Measurements from ENCODE around the gene TENM4. TPM values are rescaled to one million over a fixed set of nuclear protein-coding genes. Genes with fewer than 3 reads are reported as not detected.

Gene TENM4
- total RNA-seq, 1 donor from 2014 or later: 50.7 TPM

GRCh38 chr11:79090191-79090705 lies 350.6 kb downstream of the TENM4 start:
- peaks cover 12% of the 10 kb centered on the region for H3K4me1 Mint-ChIP-seq (ENCODE audit: low read depth, unreplicated experiment)
- no peak overlapping the region for H3K4me3 Mint-ChIP-seq (ENCODE audit: unreplicated experiment)
- no peak overlapping the region for H3K27ac Mint-ChIP-seq (ENCODE audit: unreplicated experiment)
- peaks cover 2% of the 10 kb centered on the region for H3K27me3 Mint-ChIP-seq (ENCODE audit: unreplicated experiment)
- H3K36me3 Mint-ChIP-seq (ENCODE audit: unreplicated experiment): no peaks in the 10 kb centered on the region
- no peak for DNase-seq
- peaks cover 6% of the 10 kb centered on the region for H3K9me3 Mint-ChIP-seq (ENCODE audit: unreplicated experiment)
- TF ChIP-seq, protein P1, sequence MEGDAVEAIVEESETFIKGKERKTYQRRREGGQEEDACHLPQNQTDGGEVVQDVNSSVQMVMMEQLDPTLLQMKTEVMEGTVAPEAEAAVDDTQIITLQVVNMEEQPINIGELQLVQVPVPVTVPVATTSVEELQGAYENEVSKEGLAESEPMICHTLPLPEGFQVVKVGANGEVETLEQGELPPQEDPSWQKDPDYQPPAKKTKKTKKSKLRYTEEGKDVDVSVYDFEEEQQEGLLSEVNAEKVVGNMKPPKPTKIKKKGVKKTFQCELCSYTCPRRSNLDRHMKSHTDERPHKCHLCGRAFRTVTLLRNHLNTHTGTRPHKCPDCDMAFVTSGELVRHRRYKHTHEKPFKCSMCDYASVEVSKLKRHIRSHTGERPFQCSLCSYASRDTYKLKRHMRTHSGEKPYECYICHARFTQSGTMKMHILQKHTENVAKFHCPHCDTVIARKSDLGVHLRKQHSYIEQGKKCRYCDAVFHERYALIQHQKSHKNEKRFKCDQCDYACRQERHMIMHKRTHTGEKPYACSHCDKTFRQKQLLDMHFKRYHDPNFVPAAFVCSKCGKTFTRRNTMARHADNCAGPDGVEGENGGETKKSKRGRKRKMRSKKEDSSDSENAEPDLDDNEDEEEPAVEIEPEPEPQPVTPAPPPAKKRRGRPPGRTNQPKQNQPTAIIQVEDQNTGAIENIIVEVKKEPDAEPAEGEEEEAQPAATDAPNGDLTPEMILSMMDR (IDR thresholded peaks at IDR 0.05; ENCODE audit: partially characterized antibody, unreplicated experiment): no peak

GRCh38 chr11:79089601-79090000 lies 351.2 kb downstream of the TENM4 start:
- no peak for DNase-seq
- TF ChIP-seq, protein P1 (IDR thresholded peaks at IDR 0.05; ENCODE audit: partially characterized antibody, unreplicated experiment): no peak
- peaks cover 6% of the 10 kb centered on the region for H3K9me3 Mint-ChIP-seq (ENCODE audit: unreplicated experiment)
- H3K36me3 Mint-ChIP-seq (ENCODE audit: unreplicated experiment): no peaks in the 10 kb centered on the region
- no peak overlapping the region for H3K4me3 Mint-ChIP-seq (ENCODE audit: unreplicated experiment)
- peaks cover 2% of the 10 kb centered on the region for H3K27me3 Mint-ChIP-seq (ENCODE audit: unreplicated experiment)
- peaks cover 12% of the 10 kb centered on the region for H3K4me1 Mint-ChIP-seq (ENCODE audit: low read depth, unreplicated experiment)
- H3K27ac Mint-ChIP-seq (ENCODE audit: unreplicated experiment): no peak overlapping the region

DNA sequence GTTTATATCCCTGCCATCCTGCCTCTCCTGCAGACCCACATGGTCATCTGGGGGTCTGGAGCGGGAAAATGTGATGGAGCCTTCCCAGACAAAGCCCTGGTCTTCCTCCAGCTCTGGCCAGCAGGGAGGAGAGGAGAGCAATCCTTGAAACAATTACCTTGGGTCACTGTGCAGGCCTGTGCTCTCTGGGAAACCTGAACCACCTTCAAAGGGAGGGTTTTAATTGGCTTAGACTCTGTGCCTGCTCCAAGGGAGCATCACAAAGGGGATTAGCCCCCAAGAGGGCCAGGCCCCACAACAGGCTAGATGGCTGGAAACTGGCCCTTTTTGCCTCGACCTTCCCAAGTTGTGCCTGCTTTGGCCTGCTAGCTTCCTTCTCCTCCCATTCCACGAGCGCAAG lies 351.9 kb downstream of the TENM4 start:
- TF ChIP-seq, protein P1 (IDR thresholded peaks at IDR 0.05; ENCODE audit: partially characterized antibody, unreplicated experiment): no peak
- H3K9me3 Mint-ChIP-seq (ENCODE audit: unreplicated experiment): peaks cover 6% of the 10 kb centered on the region
- H3K4me1 Mint-ChIP-seq (ENCODE audit: low read depth, unreplicated experiment): peaks cover 12% of the 10 kb centered on the region
- peaks cover 2% of the 10 kb centered on the region for H3K27me3 Mint-ChIP-seq (ENCODE audit: unreplicated experiment)
- H3K4me3 Mint-ChIP-seq (ENCODE audit: unreplicated experiment): no peak overlapping the region
- H3K36me3 Mint-ChIP-seq (ENCODE audit: unreplicated experiment): no peaks in the 10 kb centered on the region
- no peak overlapping the region for H3K27ac Mint-ChIP-seq (ENCODE audit: unreplicated experiment)
- no peak for DNase-seq

DNA sequence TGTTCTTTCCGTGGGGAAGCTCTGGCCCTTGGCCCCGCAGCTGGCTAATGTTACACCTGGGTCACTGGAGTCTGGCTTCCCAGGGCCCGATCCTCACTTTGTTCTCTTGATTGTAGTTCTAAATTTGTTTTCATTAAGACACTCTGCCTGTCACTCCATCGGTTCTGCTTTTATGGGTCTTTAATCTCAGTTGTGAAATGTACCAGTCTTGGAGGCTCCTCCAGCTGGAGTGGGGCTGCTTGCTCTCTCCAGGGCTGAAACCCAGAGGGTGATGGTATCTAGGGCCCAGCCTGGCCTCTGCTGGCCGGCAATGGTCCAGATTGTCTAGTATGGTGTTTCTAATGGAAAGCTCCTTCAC lies 352.9 kb downstream of the TENM4 start:
- Mint-ChIP-seq H3K27me3 (ENCODE audit: unreplicated experiment) (peaks cover 5% of the 10 kb centered on the region), H3K4me3 (ENCODE audit: unreplicated experiment) (no peak overlapping the region), H3K4me1 (ENCODE audit: low read depth, unreplicated experiment) (peaks cover 17% of the 10 kb centered on the region), H3K9me3 (ENCODE audit: unreplicated experiment) (peaks cover 5% of the 10 kb centered on the region), H3K27ac (ENCODE audit: unreplicated experiment) (no peak overlapping the region), H3K36me3 (ENCODE audit: unreplicated experiment) (no peaks in the 10 kb centered on the region)
- TF ChIP-seq, protein P1 (IDR thresholded peaks at IDR 0.05; ENCODE audit: partially characterized antibody, unreplicated experiment): no peak
- no peak for DNase-seq

GRCh38 chr11:79087238-79087960 lies 353.4 kb downstream of the TENM4 start:
- Mint-ChIP-seq H3K4me3 (ENCODE audit: unreplicated experiment) (no peak overlapping the region), H3K4me1 (ENCODE audit: low read depth, unreplicated experiment) (peaks cover 21% of the 10 kb centered on the region), H3K9me3 (ENCODE audit: unreplicated experiment) (peaks cover 6% of the 10 kb centered on the region), H3K36me3 (ENCODE audit: unreplicated experiment) (peaks cover 2% of the 10 kb centered on the region), H3K27me3 (ENCODE audit: unreplicated experiment) (peaks cover 5% of the 10 kb centered on the region), H3K27ac (ENCODE audit: unreplicated experiment) (no peak overlapping the region)
- TF ChIP-seq, protein P1 (IDR thresholded peaks at IDR 0.05; ENCODE audit: partially characterized antibody, unreplicated experiment): no peak
- no peak for DNase-seq
